ENCODE data around the gene LYZ.

The LYZ gene

GRCh38 chr12:69330475-69331473, 17.4 kb upstream of the LYZ start:
- Histone ChIP-seq H3K4me3 (ENCODE audit: low read length) (peak overlapping the region; percentile 58), H3K36me3 (ENCODE audit: control insufficient read depth, insufficient read depth, low read length) (no peaks in the 10 kb centered on the region), H3K9ac (ENCODE audit: low read length) (peak overlapping the region; percentile 86), H3K27me3 (ENCODE audit: control insufficient read depth, insufficient read depth, low read length) (no peaks in the 10 kb centered on the region), H3K4me1 (ENCODE audit: control insufficient read depth, insufficient read depth, low read length) (peaks cover 3% of the 10 kb centered on the region), H3K9me3 (ENCODE audit: control insufficient read depth, low read length) (no peaks in the 10 kb centered on the region)

- H3K4me1 ChIP-seq (ENCODE audit: control insufficient read depth, insufficient read depth, low read length), result peaks cover 3% of the 10 kb centered on the region
- no peaks in the 10 kb centered on the region for H3K27me3 ChIP-seq (ENCODE audit: control insufficient read depth, insufficient read depth, low read length)
- H3K4me3 ChIP-seq (ENCODE audit: low read length), result peak overlapping the region; percentile 58
- H3K9me3 ChIP-seq (ENCODE audit: control insufficient read depth, low read length), result no peaks in the 10 kb centered on the region
- no peaks in the 10 kb centered on the region for H3K36me3 ChIP-seq (ENCODE audit: control insufficient read depth, insufficient read depth, low read length)
- peak overlapping the region; percentile 86 for H3K9ac ChIP-seq (ENCODE audit: low read length)
Observed at GRCh38 chr12:69331519-69331908, 16.7 kb upstream of the LYZ start.

- Histone ChIP-seq H3K9me3 (ENCODE audit: control insufficient read depth, low read length) (no peaks in the 10 kb centered on the region), H3K27me3 (ENCODE audit: control insufficient read depth, insufficient read depth, low read length) (no peaks in the 10 kb centered on the region), H3K4me3 (ENCODE audit: low read length) (peak overlapping the region; percentile 58), H3K4me1 (ENCODE audit: control insufficient read depth, insufficient read depth, low read length) (peaks cover 3% of the 10 kb centered on the region), H3K9ac (ENCODE audit: low read length) (peak overlapping the region; percentile 86), H3K36me3 (ENCODE audit: control insufficient read depth, insufficient read depth, low read length) (no peaks in the 10 kb centered on the region)
Observed at GRCh38 chr12:69331909-69332684, 16.1 kb upstream of the LYZ start.

DNA sequence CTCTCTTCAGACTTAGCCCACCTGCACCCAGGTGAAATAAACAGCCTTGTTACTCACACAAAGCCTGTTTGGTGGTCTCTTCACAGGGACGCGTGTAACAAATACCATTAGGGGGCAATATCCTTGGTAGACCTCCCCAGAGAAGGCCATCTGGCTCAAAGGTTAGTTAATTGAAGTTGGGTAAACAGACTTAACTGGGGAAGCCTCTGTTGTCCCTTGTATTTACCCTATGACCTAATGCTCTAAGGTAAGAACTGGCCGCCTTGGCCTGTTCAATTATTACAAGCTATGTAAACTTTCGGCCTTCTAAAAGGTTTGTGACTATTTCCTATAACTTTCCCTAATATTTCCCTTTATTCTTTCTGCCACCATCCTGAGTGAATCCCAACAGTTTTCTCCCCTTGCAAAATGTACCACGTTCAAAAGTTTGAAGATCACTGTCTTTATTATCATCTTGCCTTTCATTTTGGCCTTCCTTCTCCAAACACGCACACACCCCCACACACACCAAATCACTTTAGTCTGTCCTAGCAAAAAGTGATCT, 15.3 kb upstream of the LYZ start:
- Histone ChIP-seq H3K36me3 (ENCODE audit: control insufficient read depth, insufficient read depth, low read length) (no peaks in the 10 kb centered on the region), H3K9me3 (ENCODE audit: control insufficient read depth, low read length) (no peaks in the 10 kb centered on the region), H3K4me3 (ENCODE audit: low read length) (no peak overlapping the region), H3K4me1 (ENCODE audit: control insufficient read depth, insufficient read depth, low read length) (peaks cover 3% of the 10 kb centered on the region), H3K27me3 (ENCODE audit: control insufficient read depth, insufficient read depth, low read length) (no peaks in the 10 kb centered on the region), H3K9ac (ENCODE audit: low read length) (no peak overlapping the region)

- H3K36me3 ChIP-seq (ENCODE audit: control insufficient read depth, insufficient read depth, low read length), result no peaks in the 10 kb centered on the region
- no peak overlapping the region for H3K9ac ChIP-seq (ENCODE audit: low read length)
- H3K4me1 ChIP-seq (ENCODE audit: control insufficient read depth, insufficient read depth, low read length), result peaks cover 3% of the 10 kb centered on the region
- H3K9me3 ChIP-seq (ENCODE audit: control insufficient read depth, low read length), result no peaks in the 10 kb centered on the region
- no peak overlapping the region for H3K4me3 ChIP-seq (ENCODE audit: low read length)
- no peaks in the 10 kb centered on the region for H3K27me3 ChIP-seq (ENCODE audit: control insufficient read depth, insufficient read depth, low read length)
Observed at GRCh38 chr12:69334158-69334557, 14.0 kb upstream of the LYZ start.

DNA sequence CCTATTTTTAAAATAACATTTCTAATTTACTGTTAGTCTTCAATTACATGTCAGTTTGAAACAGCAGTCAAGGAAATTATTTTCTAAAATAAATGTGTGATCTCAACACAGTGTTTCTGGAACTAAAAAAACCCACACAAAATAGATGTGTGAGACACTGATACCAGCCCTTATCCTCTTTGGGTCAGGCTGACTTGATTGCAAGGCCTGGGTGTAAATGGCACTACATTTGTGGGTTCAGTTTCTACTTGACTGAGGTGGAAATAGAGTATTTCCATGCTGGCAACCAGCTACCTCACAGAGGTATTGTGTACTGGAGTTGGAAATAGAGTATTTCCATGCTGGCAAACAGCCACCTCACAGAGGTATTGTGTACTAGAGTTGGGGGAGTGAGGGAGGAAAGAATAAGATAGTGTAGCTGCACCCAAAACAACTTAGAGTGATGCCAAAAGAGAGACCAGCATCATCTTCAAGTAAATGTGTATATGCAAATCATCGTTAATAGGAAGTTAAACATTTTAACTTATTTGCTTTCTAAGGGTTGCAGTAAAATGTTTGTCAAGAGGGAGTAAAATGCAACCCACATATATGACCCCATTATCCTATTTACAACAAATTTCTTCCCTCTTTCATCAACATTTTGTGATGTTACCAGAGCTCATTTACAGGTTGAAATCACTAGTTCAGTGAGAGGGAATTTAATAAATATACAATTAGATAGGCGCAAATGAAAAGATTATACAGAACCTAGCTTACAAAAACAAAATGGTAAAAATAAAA, 10.7 kb upstream of the LYZ start:
- Histone ChIP-seq H3K27me3 (ENCODE audit: control insufficient read depth, insufficient read depth, low read length) (no peaks in the 10 kb centered on the region), H3K9me3 (ENCODE audit: control insufficient read depth, low read length) (no peaks in the 10 kb centered on the region), H3K4me1 (ENCODE audit: control insufficient read depth, insufficient read depth, low read length) (peaks cover 33% of the 10 kb centered on the region), H3K9ac (ENCODE audit: low read length) (no peak overlapping the region), H3K36me3 (ENCODE audit: control insufficient read depth, insufficient read depth, low read length) (no peaks in the 10 kb centered on the region), H3K4me3 (ENCODE audit: low read length) (no peak overlapping the region)

- Histone ChIP-seq H3K27me3 (ENCODE audit: control insufficient read depth, insufficient read depth, low read length) (no peaks in the 10 kb centered on the region), H3K4me1 (ENCODE audit: control insufficient read depth, insufficient read depth, low read length) (peaks cover 35% of the 10 kb centered on the region), H3K4me3 (ENCODE audit: low read length) (no peak overlapping the region), H3K9ac (ENCODE audit: low read length) (no peak overlapping the region), H3K9me3 (ENCODE audit: control insufficient read depth, low read length) (no peaks in the 10 kb centered on the region), H3K36me3 (ENCODE audit: control insufficient read depth, insufficient read depth, low read length) (no peaks in the 10 kb centered on the region)
Observed at GRCh38 chr12:69338120-69338859, 9.9 kb upstream of the LYZ start.

DNA sequence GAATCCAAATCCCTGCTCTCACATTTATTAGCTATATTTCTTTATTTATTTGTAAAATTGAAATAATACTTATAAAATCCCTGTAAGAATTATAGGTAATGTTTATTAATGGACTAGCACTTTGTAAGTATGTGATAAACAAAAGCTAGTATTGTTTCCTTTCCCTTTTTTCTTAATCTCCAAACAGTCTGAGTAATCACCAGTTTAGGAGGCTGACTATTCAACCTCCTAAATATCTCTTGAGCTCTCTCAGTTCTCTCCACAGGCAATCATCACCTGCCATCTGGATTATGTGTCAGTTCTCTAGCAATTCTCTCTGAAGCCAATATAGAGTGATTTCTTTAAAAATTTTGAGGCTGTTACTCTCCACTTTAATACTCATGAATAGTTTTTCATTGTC, 9.2 kb upstream of the LYZ start:
- Histone ChIP-seq H3K36me3 (ENCODE audit: control insufficient read depth, insufficient read depth, low read length) (no peaks in the 10 kb centered on the region), H3K9me3 (ENCODE audit: control insufficient read depth, low read length) (no peaks in the 10 kb centered on the region), H3K27me3 (ENCODE audit: control insufficient read depth, insufficient read depth, low read length) (no peaks in the 10 kb centered on the region), H3K4me1 (ENCODE audit: control insufficient read depth, insufficient read depth, low read length) (peaks cover 41% of the 10 kb centered on the region), H3K4me3 (ENCODE audit: low read length) (no peak overlapping the region), H3K9ac (ENCODE audit: low read length) (no peak overlapping the region)

DNA sequence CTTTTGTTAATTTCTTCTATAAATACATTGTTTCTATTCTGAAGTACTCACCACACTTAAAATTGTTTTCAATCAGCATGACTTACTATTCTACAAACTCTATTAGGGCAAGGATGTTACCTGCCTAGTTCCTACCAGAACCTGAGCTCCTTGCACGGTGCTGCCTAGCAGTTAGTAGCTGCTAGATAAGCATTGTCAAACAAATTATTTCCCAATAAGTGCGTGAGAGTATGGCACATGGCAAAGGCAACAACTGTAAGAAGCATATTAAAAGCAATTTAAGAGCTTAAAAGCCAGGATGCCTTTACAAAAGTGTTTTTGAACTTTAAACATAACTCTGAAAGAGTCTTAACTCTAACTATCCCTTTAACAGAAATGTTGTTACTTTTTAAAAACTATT, 8.2 kb upstream of the LYZ start:
- no peaks in the 10 kb centered on the region for H3K27me3 ChIP-seq (ENCODE audit: control insufficient read depth, insufficient read depth, low read length)
- no peaks in the 10 kb centered on the region for H3K36me3 ChIP-seq (ENCODE audit: control insufficient read depth, insufficient read depth, low read length)
- peaks cover 52% of the 10 kb centered on the region for H3K4me1 ChIP-seq (ENCODE audit: control insufficient read depth, insufficient read depth, low read length)
- H3K4me3 ChIP-seq (ENCODE audit: low read length), result no peak overlapping the region
- no peaks in the 10 kb centered on the region for H3K9me3 ChIP-seq (ENCODE audit: control insufficient read depth, low read length)
- no peak overlapping the region for H3K9ac ChIP-seq (ENCODE audit: low read length)

- Histone ChIP-seq H3K27me3 (ENCODE audit: control insufficient read depth, insufficient read depth, low read length) (no peaks in the 10 kb centered on the region), H3K4me1 (ENCODE audit: control insufficient read depth, insufficient read depth, low read length) (peaks cover 60% of the 10 kb centered on the region), H3K9me3 (ENCODE audit: control insufficient read depth, low read length) (no peaks in the 10 kb centered on the region), H3K4me3 (ENCODE audit: low read length) (no peak overlapping the region), H3K9ac (ENCODE audit: low read length) (no peak overlapping the region), H3K36me3 (ENCODE audit: control insufficient read depth, insufficient read depth, low read length) (no peaks in the 10 kb centered on the region)
Observed at GRCh38 chr12:69341328-69341727, 6.9 kb upstream of the LYZ start.

DNA sequence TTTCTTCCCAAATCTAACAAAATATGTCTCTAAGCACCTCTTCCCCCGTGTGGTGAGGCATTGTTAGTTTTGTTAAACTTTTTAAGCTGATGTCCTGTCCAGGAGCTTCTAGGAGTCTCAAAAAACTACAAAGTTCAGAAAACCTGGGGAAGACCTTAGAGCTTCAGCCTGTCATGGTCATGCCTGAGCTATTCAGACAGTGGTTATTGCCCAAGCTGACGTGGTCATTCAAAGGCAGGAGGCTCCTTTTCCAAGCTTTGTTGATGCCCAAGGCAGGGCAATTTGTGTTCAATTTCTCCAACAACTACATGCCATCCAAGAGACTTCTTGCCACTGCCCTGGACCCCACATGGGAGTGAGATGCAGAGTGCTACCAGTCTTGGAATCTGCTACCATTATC, 5.8 kb upstream of the LYZ start:
- no peaks in the 10 kb centered on the region for H3K9me3 ChIP-seq (ENCODE audit: control insufficient read depth, low read length)
- no peaks in the 10 kb centered on the region for H3K27me3 ChIP-seq (ENCODE audit: control insufficient read depth, insufficient read depth, low read length)
- no peaks in the 10 kb centered on the region for H3K36me3 ChIP-seq (ENCODE audit: control insufficient read depth, insufficient read depth, low read length)
- peaks cover 66% of the 10 kb centered on the region for H3K4me1 ChIP-seq (ENCODE audit: control insufficient read depth, insufficient read depth, low read length)
- H3K9ac ChIP-seq (ENCODE audit: low read length), result no peak overlapping the region
- H3K4me3 ChIP-seq (ENCODE audit: low read length), result no peak overlapping the region

All from mucosa of stomach (tissue), 1 donor.